ENCODE data around the gene PFKFB2. TPM values are rescaled to one million over a fixed set of nuclear protein-coding genes. Genes with fewer than 3 reads are reported as not detected.

Gene PFKFB2
- total RNA-seq, 4 donors from 2014 or later: 4.0 to 16.1 (median 6.1) TPM

DNA sequence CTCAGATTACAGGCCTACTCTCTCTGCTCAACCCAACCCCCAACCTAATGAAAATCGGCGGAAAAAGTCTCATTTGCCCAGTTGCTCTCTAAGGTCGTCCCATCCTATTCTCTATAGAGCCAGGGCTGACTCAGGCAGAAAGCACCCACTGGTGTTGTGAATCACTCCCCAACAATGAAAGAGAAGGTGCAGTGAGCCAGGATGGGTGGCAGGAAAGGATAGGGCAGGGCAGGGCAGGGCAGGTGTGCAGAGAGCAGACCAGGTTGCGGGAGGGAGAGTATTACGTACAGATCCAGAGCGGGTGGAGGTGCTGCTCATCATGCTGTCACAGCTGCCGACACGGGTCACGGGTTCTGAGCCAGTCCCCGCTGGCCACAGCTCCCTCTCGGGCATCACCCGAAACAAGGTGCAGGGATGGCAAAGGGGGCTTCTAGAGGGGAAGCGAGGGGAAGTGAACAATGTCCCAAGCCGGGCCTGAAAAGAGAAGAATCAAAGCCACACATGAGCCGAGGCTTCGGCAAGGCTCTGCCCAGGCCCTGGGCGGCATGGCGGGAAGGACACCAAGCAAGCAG, 25.8 kb upstream of the PFKFB2 start:
- TF ChIP-seq, protein P1, sequence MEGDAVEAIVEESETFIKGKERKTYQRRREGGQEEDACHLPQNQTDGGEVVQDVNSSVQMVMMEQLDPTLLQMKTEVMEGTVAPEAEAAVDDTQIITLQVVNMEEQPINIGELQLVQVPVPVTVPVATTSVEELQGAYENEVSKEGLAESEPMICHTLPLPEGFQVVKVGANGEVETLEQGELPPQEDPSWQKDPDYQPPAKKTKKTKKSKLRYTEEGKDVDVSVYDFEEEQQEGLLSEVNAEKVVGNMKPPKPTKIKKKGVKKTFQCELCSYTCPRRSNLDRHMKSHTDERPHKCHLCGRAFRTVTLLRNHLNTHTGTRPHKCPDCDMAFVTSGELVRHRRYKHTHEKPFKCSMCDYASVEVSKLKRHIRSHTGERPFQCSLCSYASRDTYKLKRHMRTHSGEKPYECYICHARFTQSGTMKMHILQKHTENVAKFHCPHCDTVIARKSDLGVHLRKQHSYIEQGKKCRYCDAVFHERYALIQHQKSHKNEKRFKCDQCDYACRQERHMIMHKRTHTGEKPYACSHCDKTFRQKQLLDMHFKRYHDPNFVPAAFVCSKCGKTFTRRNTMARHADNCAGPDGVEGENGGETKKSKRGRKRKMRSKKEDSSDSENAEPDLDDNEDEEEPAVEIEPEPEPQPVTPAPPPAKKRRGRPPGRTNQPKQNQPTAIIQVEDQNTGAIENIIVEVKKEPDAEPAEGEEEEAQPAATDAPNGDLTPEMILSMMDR (IDR thresholded peaks at IDR 0.05): no peak
- DNase-seq (ENCODE audit: low spot score) (no peak), ATAC-seq (ENCODE audit: low FRiP score) (no peak)

DNA sequence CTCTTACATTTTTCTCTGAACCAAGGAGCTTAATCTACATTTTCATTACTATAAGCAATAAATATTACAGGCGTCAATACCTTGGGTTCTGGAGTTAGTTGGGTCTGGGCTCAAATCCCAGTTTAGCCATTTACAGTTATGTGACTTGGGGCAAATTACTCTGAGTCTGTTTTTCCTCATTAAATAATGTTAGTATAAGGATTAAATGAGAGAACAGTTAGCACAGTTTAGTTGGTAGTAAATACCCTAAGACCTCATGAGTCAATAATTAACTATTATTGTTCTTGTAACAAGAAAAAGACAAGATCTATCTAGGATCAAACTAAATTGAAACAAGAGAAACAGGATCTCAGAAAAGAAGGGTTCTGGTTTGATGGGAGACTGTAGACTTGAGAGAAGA, 25.2 kb upstream of the PFKFB2 start:
- ATAC-seq (ENCODE audit: low FRiP score) (no peak), DNase-seq (ENCODE audit: low spot score) (no peak)
- TF ChIP-seq, protein P1 (IDR thresholded peaks at IDR 0.05): no peak

DNA sequence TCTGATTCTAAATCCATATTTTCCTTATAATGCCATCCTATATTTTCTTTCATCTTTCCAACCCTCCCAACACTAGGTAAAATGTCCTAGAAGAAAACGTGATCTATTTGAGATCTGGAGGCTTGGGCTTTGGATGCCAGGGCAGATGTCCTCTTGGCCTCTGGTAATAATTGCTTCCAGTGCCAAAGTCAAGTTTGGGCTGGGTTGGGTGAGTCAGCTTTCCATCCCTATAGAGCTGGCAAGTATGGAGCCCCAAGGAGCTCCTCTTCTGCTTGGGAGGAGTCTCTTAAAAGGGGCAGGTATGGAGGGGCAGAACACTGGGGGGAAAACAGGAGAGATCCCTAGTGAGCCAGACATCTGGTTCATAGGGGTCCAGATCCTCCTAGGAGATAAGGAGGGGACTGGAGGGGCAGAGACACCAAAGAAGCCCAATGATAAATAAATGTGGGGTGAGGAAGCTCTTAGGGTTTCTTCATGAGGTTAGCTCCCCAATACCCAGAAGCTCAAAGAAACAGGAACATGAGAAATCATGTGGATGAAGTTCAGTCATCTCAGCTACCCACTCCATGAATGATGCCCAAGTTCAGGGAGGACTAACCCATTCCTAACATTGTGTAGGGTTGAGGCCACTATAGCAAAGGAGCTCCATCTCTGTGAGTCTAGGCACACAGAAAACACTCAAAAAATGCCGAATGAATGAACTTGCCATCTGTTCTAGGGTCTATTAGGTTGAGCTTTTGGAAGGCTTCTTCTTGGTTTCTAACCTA, 24.0 kb upstream of the PFKFB2 start:
- DNase-seq (ENCODE audit: low spot score) (no peak), ATAC-seq (ENCODE audit: low FRiP score) (no peak)
- TF ChIP-seq, protein P1 (IDR thresholded peaks at IDR 0.05): no peak

DNA sequence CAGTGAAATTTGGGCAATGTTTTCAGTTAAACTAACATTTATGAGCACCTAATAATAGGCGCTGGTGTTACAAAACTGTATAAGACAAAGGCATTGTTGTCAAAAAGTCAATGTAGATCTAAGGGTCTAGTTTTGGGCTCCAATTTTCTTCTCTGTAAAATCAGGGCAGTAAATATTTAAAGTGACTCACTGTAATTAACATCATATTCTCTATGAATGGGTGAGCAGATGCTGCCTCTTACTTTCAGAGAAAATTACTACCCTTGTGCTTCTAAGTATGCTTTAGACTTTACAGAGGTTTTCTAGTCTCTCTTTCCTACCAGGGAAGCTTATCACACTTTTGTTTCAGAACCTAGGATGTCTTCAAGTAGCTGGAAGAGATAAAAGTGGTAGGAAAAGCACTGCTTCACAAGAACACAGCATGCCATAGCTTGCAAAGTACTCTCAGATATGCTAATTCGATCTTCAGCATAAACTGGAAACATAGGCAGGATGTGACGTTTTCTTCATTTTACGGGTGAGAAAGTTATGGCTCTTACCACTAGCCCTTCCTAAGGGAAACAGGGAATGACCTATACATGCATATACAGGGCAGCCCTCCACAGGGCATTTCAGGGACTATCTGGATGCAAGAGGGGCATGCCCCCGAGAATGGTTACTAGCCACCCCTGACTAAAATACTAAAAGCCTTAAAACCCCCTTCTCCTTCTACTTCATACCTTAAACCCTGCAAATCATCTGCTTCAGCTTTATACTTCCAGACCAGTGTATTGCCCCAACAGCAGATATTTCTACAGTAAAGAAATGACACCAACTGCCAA, 23.2 kb upstream of the PFKFB2 start:
- DNase-seq (ENCODE audit: low spot score) (no peak), ATAC-seq (ENCODE audit: low FRiP score) (no peak)
- TF ChIP-seq, protein P1 (IDR thresholded peaks at IDR 0.05): no peak

DNA sequence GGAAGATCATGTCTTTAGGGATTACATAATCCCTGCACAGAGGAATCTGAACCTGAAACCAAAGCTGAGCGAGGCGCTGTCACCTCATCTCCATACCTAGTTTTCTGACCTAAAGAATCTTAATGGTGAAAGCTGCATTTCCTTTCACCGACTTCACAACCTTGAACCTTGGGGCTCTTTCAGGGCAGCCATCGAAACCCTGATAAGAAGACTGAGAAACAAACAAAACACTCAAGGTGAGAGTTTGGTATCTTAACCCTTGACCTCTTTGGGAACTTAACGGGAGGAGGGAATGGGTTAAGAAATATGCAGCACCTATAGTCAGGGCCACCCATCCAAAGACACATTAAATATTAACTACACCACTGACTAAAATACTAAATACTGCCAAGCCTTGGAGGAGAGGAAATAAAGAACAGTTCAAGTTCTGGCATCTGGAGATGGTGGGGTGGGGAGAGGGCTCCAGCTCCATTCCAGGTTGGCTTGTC, 22.5 kb upstream of the PFKFB2 start:
- TF ChIP-seq, protein P1 (IDR thresholded peaks at IDR 0.05): no peak
- no peak for ATAC-seq (ENCODE audit: low FRiP score)

DNA sequence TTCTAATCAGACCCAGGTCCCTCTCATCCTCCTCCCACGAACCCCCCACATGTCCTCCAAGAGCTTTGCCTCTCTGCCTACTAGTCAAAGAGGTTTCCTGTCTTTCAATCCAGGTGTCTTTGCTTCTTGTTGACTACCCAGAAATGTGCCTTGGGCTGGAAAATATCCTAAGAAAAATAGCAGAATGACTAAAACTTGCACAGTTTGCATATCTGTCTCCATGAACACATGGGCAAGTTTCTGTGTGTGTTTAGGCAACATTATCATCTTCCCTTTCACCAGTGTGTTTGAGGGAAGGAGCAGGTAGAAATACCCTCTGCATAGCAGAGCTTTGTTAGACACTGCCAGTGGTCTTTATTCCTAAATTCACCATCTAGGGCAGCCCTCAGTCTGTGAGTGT, 22.1 kb upstream of the PFKFB2 start:
- DNase-seq (ENCODE audit: low spot score): no peak
- ATAC-seq (ENCODE audit: low FRiP score): no peak
- TF ChIP-seq, protein P1 (IDR thresholded peaks at IDR 0.05): no peak

More for the DNA sequence above, 22.5 kb upstream of the PFKFB2 start:
- no peak for DNase-seq (ENCODE audit: low spot score)
